ENCODE measurements around the gene STING1. TPM values are rescaled to one million over a fixed set of nuclear protein-coding genes. Genes with fewer than 3 reads are reported as not detected.

The STING1 gene
- total and polyA plus RNA-seq, 2 of the 8 experiments (the other 6 are each of a cell fraction or from before 2014, with no cell fraction given), result 0.26 to 0.47 TPM

- H3K4me2 ChIP-seq (ENCODE audit: insufficient read depth in 1 of 2, low read depth in 2 of 2, low read length in 2 of 2), result no peak overlapping the region
- WGBS, 2 experiments (ENCODE audit: extremely low coverage in 1 of 2, insufficient coverage in 1 of 2, insufficient read length in 1 of 2, insufficient replicate concordance in 2 of 2, low coverage in 1 of 2, low lambda C conversion rate in 2 of 2, missing lambda C conversion rate in 1 of 2), result 87% methylated on average over 6 of the region's 6 CpGs; no CpG with 5 or more reads in 1 of the 2 experiments
- H3K79me2 ChIP-seq (ENCODE audit: control insufficient read depth in 1 of 2, insufficient read depth in 2 of 2, low read length in 2 of 2), result no peaks in the 10 kb centered on the region
- H3K9me3 ChIP-seq (ENCODE audit: insufficient read depth in 2 of 2, low read depth in 1 of 2, low read length in 1 of 2), result no peaks in the 10 kb centered on the region
- no peak overlapping the region for H3K23ac ChIP-seq (ENCODE audit: insufficient read length)
- 0 out of 2 replicates have a peak, but pooled peaks cover 3% of the 10 kb centered on the region for H3K23me2 ChIP-seq (ENCODE audit: low read depth, low read length)
- no peak overlapping the region for H3K56ac ChIP-seq (replicated peaks; ENCODE audit: insufficient read length, low read depth, low read length)
- no peaks in the 10 kb centered on the region; a peak in 1 of 7 replicates for H3K27me3 ChIP-seq (replicated peaks in 1 of 4; ENCODE audit: control insufficient read depth in 3 of 4, extremely low read depth in 1 of 4, insufficient read depth in 3 of 4, low read length in 3 of 4)
- no peak overlapping the region for H3K18ac ChIP-seq (ENCODE audit: extremely low read depth, low read length)
- no peak overlapping the region for H2AK5ac ChIP-seq (ENCODE audit: low read depth, low read length)
- H3K14ac ChIP-seq (ENCODE audit: insufficient read length), result no peak overlapping the region
- no peak overlapping the region for H3K4ac ChIP-seq (replicated peaks; ENCODE audit: insufficient read length, low read depth, low read length)
- FAIRE-seq (no peak), DNase-seq (ENCODE audit: low read depth in 1 of 2, low spot score in 2 of 2) (no peak)
- 0 out of 2 replicates have a peak overlapping the region, but pooled peaks have one; percentile 21 for H2BK20ac ChIP-seq (ENCODE audit: low read length)
- H3K4me1 ChIP-seq (replicated peaks in 1 of 4; ENCODE audit: control insufficient read depth in 3 of 4, insufficient read depth in 4 of 4, low read length in 3 of 4), result peaks cover 3 to 13% (median 5%) of the 10 kb centered on the region in 4 experiments; a peak in 5 of 7 replicates
- no peak overlapping the region for H2BK12ac ChIP-seq (ENCODE audit: low read depth, low read length)
- H3K36me3 ChIP-seq (ENCODE audit: control insufficient read depth in 2 of 4, insufficient read depth in 4 of 4, low read length in 3 of 4), result no peaks in the 10 kb centered on the region
- no peak overlapping the region for H4K5ac ChIP-seq (ENCODE audit: insufficient read length, low read depth, low read length)
- peak overlapping the region; percentile 46; the same call in 1 of the 2 replicates for H2BK15ac ChIP-seq (ENCODE audit: low read length)
- H4K8ac ChIP-seq (ENCODE audit: extremely low read depth, insufficient read depth, low read length), result no peak overlapping the region
- H2BK120ac ChIP-seq (replicated peaks; ENCODE audit: low read depth, low read length), result no peak overlapping the region
- CTCF ChIA-PET (ENCODE audit: partially characterized antibody), result interaction anchor here (0.8 to 17.5 kb wide), 33 partner anchors 10 to 220 kb away, joined by 3 to 319 read pairs (median 6); partner anchors contain the start of genes DNAJC18, ECSCR, MATR3 and SMIM33
- POLR2A ChIA-PET (ENCODE audit: partially characterized antibody), result interaction anchor here (0.9 to 1.5 kb wide), 7 partner anchors 10 to 220 kb away, joined by 3 to 6 read pairs (median 4); partner anchors contain the start of gene MATR3
- H3K27ac ChIP-seq (ENCODE audit: low read depth, low read length), result no peak overlapping the region
- no peak overlapping the region; a peak in 1 of 7 replicates for H3K9ac ChIP-seq (replicated peaks in 1 of 4; ENCODE audit: extremely low read depth in 1 of 4, low read depth in 3 of 4, low read length in 3 of 4)
- H2AFZ ChIP-seq (ENCODE audit: low read length), result no peak overlapping the region
- no peak overlapping the region for H2BK5ac ChIP-seq (ENCODE audit: low read depth, low read length)
- no peaks in the 10 kb centered on the region for H3K79me1 ChIP-seq (ENCODE audit: low read depth, low read length)
- H3K4me3 ChIP-seq (ENCODE audit: extremely low read depth in 1 of 4, insufficient read depth in 2 of 4, low read depth in 3 of 4, low read length in 4 of 4), result no peak overlapping the region
- H4K91ac ChIP-seq (replicated peaks; ENCODE audit: insufficient read length, low read length), result no peak overlapping the region
- no peaks in the 10 kb centered on the region for H4K20me1 ChIP-seq (replicated peaks in 1 of 2; ENCODE audit: control insufficient read depth in 1 of 2, insufficient read depth in 2 of 2, low read length in 2 of 2)
- TF ChIP-seq NANOG (IDR thresholded peaks at IDR 0.05; ENCODE audit: insufficient read depth, low read depth, low read length, poor library complexity, severe bottlenecking) (no peak), BRCA1 (IDR thresholded peaks at IDR 0.05; ENCODE audit: low read depth, low read length) (no peak), SUZ12 (IDR thresholded peaks at IDR 0.05; ENCODE audit: low read length) (no peak), YY1 (IDR thresholded peaks at IDR 0.05; ENCODE audit: low read depth, low read length) (no peak), E2F6 (IDR thresholded peaks at IDR 0.05) (no peak), CBX8 (IDR thresholded peaks at IDR 0.05; ENCODE audit: borderline replicate concordance, low read depth, low read length) (no peak), CREB1 (IDR thresholded peaks at IDR 0.05) (no peak), ATF2 (IDR thresholded peaks at IDR 0.05; ENCODE audit: low read length) (no peak)
- TF ChIP-seq, protein P1, sequence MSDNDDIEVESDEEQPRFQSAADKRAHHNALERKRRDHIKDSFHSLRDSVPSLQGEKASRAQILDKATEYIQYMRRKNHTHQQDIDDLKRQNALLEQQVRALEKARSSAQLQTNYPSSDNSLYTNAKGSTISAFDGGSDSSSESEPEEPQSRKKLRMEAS (IDR thresholded peaks at IDR 0.05), result no peak
These were observed 31.4 kb upstream of the STING1 start for GRCh38 chr5:139513852-139514485.
